CD4-positive, alpha-beta T cell (primary cell): ENCODE results near the gene UBL4A. TPM values are rescaled to one million over a fixed set of nuclear protein-coding genes. Genes with fewer than 3 reads are reported as not detected.

Experiments used
- ATAC-seq: fragments of 200-7000 bp; cut with Tn5 transposase; one replicate; pipeline ENCODE4 v1.10.0; 2022; ENCODE audit warnings: mild to moderate bottlenecking; ENCODE audit not compliant: poor library complexity
- CTCF ChIA-PET: fragments of 350-600 bp; sonication (Branson Sonifier 250); formaldehyde crosslinking; loops from one replicate; lab custom pipeline; 2021; ENCODE audit warnings: antibody characterized with exemption, inconsistent platforms; lab: Charles Lee
- POLR2A ChIA-PET: fragments of 350-600 bp; sonication (Branson Sonifier 250); formaldehyde crosslinking; loops from one replicate; lab custom pipeline; 2021; ENCODE audit warnings: antibody characterized with exemption, inconsistent platforms; lab: Charles Lee
- DNase-seq, 14 experiments: peaks; one replicate each; pipeline ENCODE4 v3.0.0-alpha.2; 2013 to 2020; ENCODE audit warnings: mixed read lengths in 2 of 14
- H3K27ac ChIP-seq, 2 donors: one replicate each; pipeline versions ENCODE4 v1.5.1 to v1.7.0; 2013; ENCODE audit warnings: low read length in 2 of 2, low read depth in 1 of 2, mild to moderate bottlenecking in 1 of 2
- H3K27me3 ChIP-seq, 2 experiments: 1 replicate in 1 of 2; 2 replicates in 1 of 2; pipeline versions ENCODE4 v1.6.1 to v1.7.0; 2013; ENCODE audit warnings: low read length in 2 of 2, control low read depth in 1 of 2, mild to moderate bottlenecking in 1 of 2, moderate library complexity in 1 of 2; ENCODE audit not compliant: insufficient read depth in 2 of 2, control insufficient read depth in 1 of 2
- H3K36me3 ChIP-seq: one replicate; pipeline ENCODE4 v1.6.1; 2013; ENCODE audit warnings: low read length, control low read depth; ENCODE audit not compliant: insufficient read depth
- H3K4me1 ChIP-seq: one replicate; pipeline ENCODE4 v1.6.1; 2013; ENCODE audit warnings: low read length, control low read depth; ENCODE audit not compliant: insufficient read depth
- H3K4me3 ChIP-seq: one replicate; pipeline ENCODE4 v1.5.1; 2013; ENCODE audit warnings: mild to moderate bottlenecking, low read length, moderate library complexity
- H3K9me3 ChIP-seq, 2 experiments: 1 replicate in 1 of 2; 2 replicates in 1 of 2; pipeline versions ENCODE4 v1.6.1 to v1.7.0; 2013; ENCODE audit warnings: low read length in 2 of 2, mild to moderate bottlenecking in 2 of 2, control low read depth in 1 of 2, moderate library complexity in 1 of 2; ENCODE audit not compliant: control insufficient read depth in 1 of 2, insufficient read depth in 1 of 2
- H3K27ac Mint-ChIP-seq: one replicate; pipeline ENCODE4 v1.8.0; 2020; ENCODE audit warnings: mixed read lengths
- H3K27me3 Mint-ChIP-seq: one replicate; pipeline ENCODE4 v1.8.0; 2021; ENCODE audit warnings: mixed read lengths
- H3K36me3 Mint-ChIP-seq: one replicate; pipeline ENCODE4 v1.8.0; 2021; ENCODE audit warnings: low read depth, mixed read lengths
- H3K4me1 Mint-ChIP-seq: one replicate; pipeline ENCODE4 v1.8.0; 2021; ENCODE audit warnings: low read depth, mixed read lengths
- H3K4me3 Mint-ChIP-seq: one replicate; pipeline ENCODE4 v1.8.0; 2020; ENCODE audit warnings: mild to moderate bottlenecking, mixed read lengths
- H3K9me3 Mint-ChIP-seq: one replicate; pipeline ENCODE4 v1.8.0; 2020; ENCODE audit warnings: mixed read lengths
- CTCF ChIP-seq: fragments of 200-600 bp; IDR thresholded peaks from one replicate; pipeline ENCODE4 v1.8.0; 2022; ENCODE audit warnings: antibody characterized with exemption, mild to moderate bottlenecking
- intact Hi-C, 2 experiments: fragments of 100-400 bp; cut with DNase I in 1 of 2; cut with micrococcal nuclease in 1 of 2; formaldehyde crosslinking; loops; one replicate each; pipeline versions ENCODE4 v1.15.1 to v1.9.0; 2023 to 2025; cut with DNase I, micrococcal nuclease
- total RNA-seq, 174 experiments: library from RNA in 2 of 174; stranded (reverse) in 2 of 174; gene quantifications; one replicate each; pipeline ENCODE4 v1.2.3 and lab custom pipeline; 2021 to 2026

Gene UBL4A
- total RNA-seq, 2 experiments from 2014 or later: 6.6 to 8.9 TPM

- no peak for DNase-seq
- no peak overlapping the region for H3K27ac Mint-ChIP-seq
- Histone ChIP-seq H3K9me3 (no peaks in the 10 kb centered on the region), H3K36me3 (peaks cover 70% of the 10 kb centered on the region), H3K27ac (no peak overlapping the region), H3K4me1 (no peaks in the 10 kb centered on the region), H3K4me3 (no peak overlapping the region), H3K27me3 (no peaks in the 10 kb centered on the region)
- intact Hi-C loops: no loop called here
- ChIA-PET POLR2A (no interaction called here), CTCF (no interaction called here)
- no peak for ATAC-seq
- H3K9me3 Mint-ChIP-seq: no peaks in the 10 kb centered on the region
- peaks cover 26% of the 10 kb centered on the region for H3K36me3 Mint-ChIP-seq
- no peak overlapping the region for H3K4me3 Mint-ChIP-seq
- H3K27me3 Mint-ChIP-seq: no peaks in the 10 kb centered on the region
- no peak for TF ChIP-seq CTCF
- H3K4me1 Mint-ChIP-seq: no peaks in the 10 kb centered on the region
Observed at GRCh38 chrX:154465601-154466000, 20.8 kb downstream of the UBL4A start.

DNA sequence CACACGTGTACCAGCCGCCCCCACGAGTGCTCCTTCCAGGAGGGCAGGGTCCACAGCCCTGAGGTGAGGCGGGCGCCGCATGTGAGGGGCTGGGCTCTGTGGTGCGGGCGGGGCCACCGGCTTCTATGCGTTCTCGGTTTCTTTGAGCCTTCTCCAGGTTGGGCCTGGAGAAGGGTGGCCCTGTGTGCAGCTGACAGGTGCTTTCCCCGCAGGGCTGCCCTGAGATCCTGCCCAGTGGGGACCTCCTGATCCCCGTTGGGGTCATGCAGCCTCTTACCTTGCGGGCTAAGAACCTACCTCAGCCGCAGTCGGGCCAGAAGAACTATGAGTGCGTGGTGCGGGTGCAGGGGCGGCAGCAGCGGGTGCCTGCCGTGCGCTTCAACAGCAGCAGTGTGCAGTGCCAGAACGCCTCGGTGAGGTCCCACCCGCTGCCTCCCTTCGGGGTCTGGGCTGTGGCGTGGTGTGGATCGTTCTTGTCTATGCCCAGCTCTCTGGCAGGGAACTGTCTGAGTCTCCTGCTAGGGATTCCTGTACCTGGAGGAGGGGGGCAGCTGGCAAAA is 21.5 kb downstream of the UBL4A start:
- Histone ChIP-seq H3K9me3 (no peaks in the 10 kb centered on the region), H3K4me1 (peaks cover 5% of the 10 kb centered on the region), H3K27me3 (no peaks in the 10 kb centered on the region), H3K27ac (no peak overlapping the region), H3K4me3 (no peak overlapping the region), H3K36me3 (peaks cover 63% of the 10 kb centered on the region)
- Mint-ChIP-seq H3K36me3 (peaks cover 22% of the 10 kb centered on the region), H3K27me3 (no peaks in the 10 kb centered on the region), H3K9me3 (no peaks in the 10 kb centered on the region), H3K4me3 (no peak overlapping the region), H3K4me1 (no peaks in the 10 kb centered on the region), H3K27ac (no peak overlapping the region)
- no peak for TF ChIP-seq CTCF
- DNase-seq (no peak), ATAC-seq (no peak)
- ChIA-PET CTCF (no interaction called here), POLR2A (no interaction called here)
- intact Hi-C loops: no loop called here

- ChIA-PET POLR2A (no interaction called here), CTCF (no interaction called here)
- Histone ChIP-seq H3K4me3 (no peak overlapping the region), H3K4me1 (peaks cover 15% of the 10 kb centered on the region), H3K27me3 (no peaks in the 10 kb centered on the region), H3K9me3 (no peaks in the 10 kb centered on the region), H3K36me3 (peaks cover 59% of the 10 kb centered on the region), H3K27ac (no peak overlapping the region)
- no peak for TF ChIP-seq CTCF
- H3K27ac Mint-ChIP-seq: no peak overlapping the region
- DNase-seq (no peak), ATAC-seq (no peak)
- H3K4me3 Mint-ChIP-seq: no peak overlapping the region
- peaks cover 17% of the 10 kb centered on the region for H3K36me3 Mint-ChIP-seq
- H3K27me3 Mint-ChIP-seq: no peaks in the 10 kb centered on the region
- H3K4me1 Mint-ChIP-seq: peaks cover 6% of the 10 kb centered on the region
- intact Hi-C loops: no loop called here
- no peaks in the 10 kb centered on the region for H3K9me3 Mint-ChIP-seq
Observed at GRCh38 chrX:154463611-154464220, 22.7 kb downstream of the UBL4A start.
